Motor neuron (in vitro differentiated cells): ENCODE measurements around the gene OVOL1. TPM values are rescaled to one million over a fixed set of nuclear protein-coding genes. Genes with fewer than 3 reads are reported as not detected.

Source experiments
- ATAC-seq, 8 experiments: fragments of 200-7000 bp; cut with Tn5 transposase; replicated peaks in 6 of 8; 2 replicates each; pipeline ENCODE4 v1.8.0; 2021; ENCODE audit warnings: mild to moderate bottlenecking in 8 of 8, moderate library complexity in 8 of 8
- H3K27ac ChIP-seq, 2 donors: fragments of 250-450 bp; sonication (Bioruptor Pico); 2 replicates each; pipeline ENCODE4 v1.9.0; 2021; ENCODE audit warnings: antibody characterized with exemption in 2 of 2, mild to moderate bottlenecking in 2 of 2, moderate library complexity in 1 of 2
- H3K4me1 ChIP-seq, 2 donors: fragments of 250-450 bp; sonication (Bioruptor Pico); replicated peaks in 1 of 2; 2 replicates each; pipeline ENCODE4 v1.6.1; 2021; ENCODE audit warnings: antibody characterized with exemption in 2 of 2, mild to moderate bottlenecking in 2 of 2, moderate library complexity in 1 of 2
- H3K4me3 ChIP-seq, 5 donors: fragments of 250-450 bp; sonication (Bioruptor Pico); 2 replicates each; pipeline ENCODE4 v1.9.0; 2021; ENCODE audit warnings: antibody characterized with exemption in 5 of 5, mild to moderate bottlenecking in 5 of 5, moderate library complexity in 4 of 5
- WGBS, 10 experiments: fragments of 450-650 bp; shearing (Covaris generic); methylation state at CpG; one replicate each; pipeline ENCODE4 v1.0.0; 2022; 5-methylcytosine and 5-hydroxymethylcytosine counted together
- in situ Hi-C, 9 experiments: fragments of 400-800 bp; cut with MboI; loops; one replicate each; pipeline ENCODE4 v1.15.0; 2021; ENCODE audit warnings: low sequenced_read_pairs in 9 of 9, low pct_unique_long_range_greater_than_20kb in 2 of 9; ENCODE audit not compliant: unreplicated experiment in 9 of 9
- total RNA-seq, 8 experiments: library from RNA; unstranded; fragments of 300-600 nt; gene quantifications; 2 replicates each; pipeline versions ENCODE4 v1.2.3 to v1.2.4, GENCODE V29; 2022

OVOL1 gene
- total RNA-seq, 8 experiments from 2014 or later: 0.05 to 0.85 (median 0.21) TPM; not detected in 3

DNA sequence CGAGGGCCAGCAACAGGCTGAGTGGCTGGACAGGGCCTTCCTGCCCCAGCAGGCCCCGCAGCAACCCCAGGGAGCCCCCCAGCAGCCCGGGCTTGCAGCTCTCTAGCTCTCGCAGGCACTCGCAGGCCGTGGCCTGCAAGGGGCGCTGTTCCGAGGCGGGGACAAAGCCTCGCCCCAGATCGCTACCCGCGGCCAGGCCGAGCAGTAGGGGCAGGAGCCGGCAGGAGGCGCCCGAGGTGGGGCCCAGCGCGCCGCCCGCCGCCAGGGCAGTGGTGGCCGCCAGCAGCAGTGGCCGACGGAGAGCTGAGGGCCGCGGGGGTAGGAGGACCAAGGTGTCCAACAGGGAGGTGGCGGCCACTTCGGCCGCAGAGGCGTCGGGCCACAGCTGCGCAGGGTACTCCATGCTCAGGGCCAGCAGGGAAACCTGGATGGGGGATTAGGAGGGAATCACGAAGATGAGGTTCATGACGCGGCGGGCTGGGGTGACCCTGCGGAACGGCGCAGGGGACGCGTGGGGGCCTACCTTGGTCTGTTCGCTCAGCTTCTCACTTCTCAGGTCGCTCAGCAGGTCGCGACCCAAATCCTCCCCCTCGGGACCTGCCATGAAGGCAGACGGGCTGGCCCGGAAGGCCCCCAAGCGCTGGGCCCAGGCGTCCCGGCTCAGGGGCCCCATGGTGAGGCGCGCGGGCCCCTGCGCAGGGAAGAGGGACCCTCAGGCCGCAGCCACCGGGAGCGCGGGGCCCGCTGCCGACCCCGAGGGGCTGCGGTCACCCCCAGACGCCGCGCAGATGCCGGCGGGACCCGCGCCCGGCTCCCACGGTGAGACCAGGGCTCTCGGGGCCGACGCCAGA, 6.7 kb upstream of the OVOL1 start:
- H3K4me1 ChIP-seq: peaks cover 0 to 2% of the 10 kb centered on the region in 2 donors
- 0 to 14% (median 0%) methylated on average over 2 to 10 of the region's 76 CpGs; no CpG with 5 or more reads in 7 of the 10 experiments for WGBS, 10 experiments
- peak; percentile 49 to 80 (median 64) for ATAC-seq
- in situ Hi-C loops: no loop called here
- H3K4me3 ChIP-seq: peak overlapping the region; percentile 42 to 69 (median 53)
- peak overlapping the region in 1 of 2 donors; percentile 13 for H3K27ac ChIP-seq

DNA sequence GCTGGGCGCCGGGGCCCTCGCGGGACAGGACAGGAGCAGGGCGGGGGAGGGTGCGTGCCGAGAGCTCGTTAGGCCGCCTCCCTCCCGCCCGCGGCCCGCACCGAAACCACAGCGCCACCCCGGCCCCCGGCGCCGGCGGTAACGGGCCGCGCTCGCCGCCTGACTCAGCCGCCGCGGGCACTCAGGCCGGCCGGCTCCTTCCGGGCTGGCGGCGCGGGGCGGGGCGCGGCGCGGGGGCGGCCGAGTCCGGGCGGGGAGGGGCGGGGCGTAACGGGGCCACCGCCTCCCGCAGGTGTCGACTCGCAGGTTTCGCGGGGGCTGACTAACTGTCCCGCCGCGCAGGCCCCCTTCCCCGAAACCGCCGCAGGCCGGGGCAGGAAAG, 6.1 kb upstream of the OVOL1 start, which contains the start of gene AP5B1:
Gene AP5B1 (minus strand): TSS at position 207 of the 382 bp plus-strand sequence. CDS start 385 bp downstream, outside the sequence.
- H3K4me1 ChIP-seq: peaks cover 0 to 2% of the 10 kb centered on the region in 2 donors
- H3K27ac ChIP-seq: peak within 1 kb of the TSS in 1 of 2 donors; percentile 13
- peak; percentile 66 to 79 (median 74) for ATAC-seq
- in situ Hi-C loops: no loop called here
- peak within 1 kb of the TSS; percentile 42 to 69 (median 53) for H3K4me3 ChIP-seq
- WGBS, 10 experiments: no CpG with 5 or more reads among the region's 59 CpGs

DNA sequence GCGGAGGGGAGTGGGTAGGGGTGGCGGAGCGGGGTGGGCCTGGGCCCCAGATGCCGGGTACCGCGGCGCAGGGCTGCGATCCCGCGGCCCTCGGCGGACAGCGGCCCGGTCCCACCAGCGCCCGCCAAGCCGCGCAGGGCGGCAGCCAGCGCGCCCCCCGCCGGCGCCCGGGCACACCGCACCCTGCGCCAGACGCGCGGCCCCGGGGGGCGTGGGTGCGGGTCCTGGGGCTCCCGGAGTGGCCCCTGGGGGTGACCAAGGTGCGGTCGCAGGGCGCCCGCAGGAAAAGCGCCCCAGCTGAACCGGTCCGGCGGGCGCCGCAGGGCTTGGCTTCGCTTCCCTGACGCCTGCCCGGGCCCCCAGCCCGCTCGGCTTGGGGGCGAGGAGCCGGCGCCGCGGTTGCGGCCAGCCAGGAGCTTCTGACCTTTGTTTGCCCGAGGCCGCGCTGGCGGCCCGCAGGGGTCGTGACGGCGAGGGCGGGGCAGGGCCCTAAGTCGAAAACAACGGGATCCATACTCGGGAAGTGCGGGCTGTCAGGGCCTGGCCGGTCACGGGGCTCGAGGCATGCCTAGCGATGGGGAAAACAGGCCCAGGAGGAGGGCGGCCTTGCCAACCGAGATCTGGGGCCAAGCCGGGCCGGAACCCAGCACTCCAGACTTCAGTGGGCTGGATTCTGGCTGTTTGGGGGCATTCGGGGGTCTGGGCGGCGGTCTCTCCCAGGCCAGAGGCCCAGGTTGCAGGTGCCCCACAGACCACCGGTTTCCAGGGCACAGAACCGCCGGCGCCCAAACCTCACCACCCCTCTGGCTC, 5.5 kb upstream of the OVOL1 start:
- peak; percentile 17 to 74 (median 66) for ATAC-seq
- in situ Hi-C loops: no loop called here
- Histone ChIP-seq H3K27ac (no peak overlapping the region), H3K4me3 (peak overlapping the region; percentile 42 to 69 (median 53)), H3K4me1 (peaks cover 0 to 2% of the 10 kb centered on the region in 2 donors)
- 20 to 63% (median 48%) methylated on average over 1 to 5 of the region's 83 CpGs; no CpG with 5 or more reads in 7 of the 10 experiments for WGBS, 10 experiments

DNA sequence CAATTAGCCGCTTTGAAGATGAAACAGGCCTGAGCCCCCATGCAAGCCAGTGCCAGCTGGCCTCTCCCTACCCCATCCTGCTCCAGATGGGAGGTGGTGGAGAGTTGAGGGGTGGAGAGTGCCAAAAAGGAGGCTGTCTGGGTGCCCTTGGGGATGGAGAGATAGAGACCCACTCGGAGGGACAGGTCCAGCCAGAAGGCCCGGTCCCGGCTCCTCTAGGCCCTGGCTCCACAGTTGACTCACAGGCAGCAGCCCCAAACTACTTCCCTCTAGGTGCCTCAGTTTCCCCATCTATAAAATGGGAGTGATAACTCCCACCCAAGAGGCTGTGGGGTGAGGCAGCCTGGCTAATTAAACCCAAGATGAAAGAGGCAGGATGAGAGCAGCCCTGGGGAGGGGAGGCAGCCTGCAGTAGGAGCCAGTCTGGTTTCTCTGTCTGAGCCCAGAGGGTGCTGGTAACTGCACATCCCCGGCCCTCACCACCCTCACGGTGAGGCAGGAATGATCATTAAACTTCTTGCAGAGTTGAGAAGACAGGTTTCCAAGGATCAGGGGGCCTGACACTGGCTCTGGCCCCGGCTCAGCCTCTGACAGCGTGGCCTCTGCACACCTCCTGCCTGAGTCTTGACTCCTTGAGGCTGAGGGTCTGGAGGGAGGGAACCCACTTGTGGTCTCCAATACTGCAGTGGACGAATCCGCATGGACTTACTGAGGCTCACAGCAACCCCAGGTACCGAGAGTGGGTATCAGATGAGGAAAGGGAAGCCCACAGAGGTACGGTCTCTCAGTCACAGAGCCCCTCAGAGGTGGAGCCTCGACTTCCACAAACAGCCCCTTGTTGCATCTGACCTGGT, 4.7 kb upstream of the OVOL1 start:
- WGBS, 10 experiments: 67 to 100% (median 86%) methylated on average over 1 to 3 of the region's 13 CpGs; no CpG with 5 or more reads in 6 of the 10 experiments
- H3K4me3 ChIP-seq: no peak overlapping the region
- H3K4me1 ChIP-seq: peaks cover 2 to 3% of the 10 kb centered on the region in 2 donors
- no peak overlapping the region for H3K27ac ChIP-seq
- ATAC-seq: no peak
- in situ Hi-C loops: no loop called here

DNA sequence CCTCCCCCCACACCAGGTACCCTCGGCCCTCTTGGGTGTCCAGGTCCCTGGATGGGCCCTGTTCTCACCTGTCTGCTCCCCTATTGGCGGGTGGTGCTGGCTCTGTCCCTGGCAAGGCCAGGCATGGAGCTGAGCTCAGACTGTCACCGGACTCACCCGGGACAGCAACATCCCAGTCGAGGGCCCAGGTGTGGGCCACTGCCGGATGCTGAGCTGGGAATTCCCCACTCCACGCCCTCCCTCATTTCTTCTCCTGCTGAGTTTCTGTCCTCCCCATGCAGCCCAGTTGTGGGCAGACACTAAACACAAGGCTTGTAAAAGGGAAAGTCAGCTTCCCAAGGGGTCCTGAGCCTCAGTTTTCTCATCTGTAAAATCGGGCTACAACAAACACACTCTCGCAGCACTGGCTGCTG, 4.0 kb upstream of the OVOL1 start:
- Histone ChIP-seq H3K27ac (no peak overlapping the region), H3K4me1 (peaks cover 5 to 6% of the 10 kb centered on the region in 2 donors), H3K4me3 (no peak overlapping the region)
- WGBS, 10 experiments: 25 to 89% (median 70%) methylated on average over 2 to 5 of the region's 9 CpGs; no CpG with 5 or more reads in 6 of the 10 experiments
- in situ Hi-C loops: no loop called here
- ATAC-seq: no peak

DNA sequence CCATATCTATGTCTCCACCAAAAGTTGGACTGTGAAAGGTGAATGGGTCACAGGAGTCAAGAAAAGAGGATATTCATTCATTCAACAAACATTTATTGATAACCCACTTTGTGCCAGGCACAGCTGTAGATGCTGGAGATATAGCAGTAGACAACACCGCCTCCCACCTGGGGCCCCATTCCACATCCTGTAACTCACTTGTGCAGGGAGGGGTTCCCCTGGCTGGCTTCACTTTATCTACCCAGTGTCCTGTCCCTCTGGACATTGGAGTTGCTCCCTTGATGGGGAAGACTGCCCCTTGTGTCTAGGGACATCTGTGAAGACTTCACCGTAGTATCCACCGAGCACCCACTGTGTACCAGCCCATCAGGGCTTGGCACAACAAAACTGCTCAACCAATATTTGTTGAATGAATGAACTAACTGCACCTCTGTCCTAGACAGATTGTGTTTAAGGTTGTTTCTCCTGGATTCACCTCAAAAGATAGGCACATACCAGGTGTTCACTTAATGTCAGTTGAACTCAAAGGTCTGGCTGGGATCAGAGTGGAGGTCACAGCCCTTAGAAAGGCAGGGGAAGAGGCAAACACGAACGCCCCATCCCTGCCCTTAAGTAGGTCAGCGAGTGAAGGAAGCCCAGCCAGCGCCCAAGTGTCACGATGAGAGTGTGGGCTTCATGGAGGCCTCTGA, 1.4 kb upstream of the OVOL1 start:
- no peak for ATAC-seq
- H3K4me1 ChIP-seq: peaks cover 6% of the 10 kb centered on the region in 2 donors
- in situ Hi-C loops: no loop called here
- 54 to 100% (median 86%) methylated on average over 1 to 5 of the region's 8 CpGs; no CpG with 5 or more reads in 3 of the 10 experiments for WGBS, 10 experiments
- no peak overlapping the region for H3K27ac ChIP-seq
- no peak overlapping the region for H3K4me3 ChIP-seq

DNA sequence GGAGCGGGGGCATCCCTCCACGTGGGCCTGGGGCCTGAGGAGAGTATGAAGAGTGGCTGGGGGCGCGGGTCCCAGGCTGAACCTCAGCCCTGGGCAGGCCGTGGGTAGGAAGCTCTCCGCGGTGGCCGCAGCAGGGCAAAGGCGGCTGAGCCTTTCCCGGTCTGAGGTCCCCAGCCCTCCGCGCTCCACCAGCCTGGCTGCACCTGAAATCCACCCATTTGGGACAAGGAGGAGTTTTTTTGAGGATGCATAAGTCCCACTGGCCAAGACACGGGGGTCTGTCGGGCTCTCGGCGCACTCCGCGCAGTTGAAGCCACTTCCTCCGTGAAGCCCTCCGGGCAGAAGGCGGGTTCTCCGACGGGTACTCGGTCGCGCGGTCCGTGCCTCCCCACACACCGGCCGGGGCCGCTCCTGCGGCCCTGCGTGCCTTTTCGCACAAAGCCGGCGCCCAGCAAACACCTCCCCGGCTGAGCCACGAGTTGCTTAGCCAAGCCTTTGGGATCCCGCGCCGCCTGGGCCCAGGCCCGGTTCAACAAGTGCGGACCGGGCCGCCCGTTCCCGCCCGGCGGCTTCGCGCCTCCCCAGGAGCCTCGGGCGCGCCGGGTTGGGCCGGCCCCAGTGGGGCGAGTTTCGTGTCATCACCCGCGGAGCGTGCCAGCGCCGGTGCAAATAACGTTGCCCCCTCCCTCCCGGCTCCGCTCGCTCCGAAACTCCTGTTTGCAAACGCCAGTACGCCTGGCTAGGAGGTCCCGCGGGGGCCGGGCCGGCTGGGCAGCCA, 666 bp upstream of the OVOL1 start:
- peak in 5 of 8 experiments; percentile 2 to 15 (median 13) for ATAC-seq
- 0 to 69% (median 38%) methylated on average over 1 to 16 of the region's 74 CpGs; no CpG with 5 or more reads in 3 of the 10 experiments for WGBS, 10 experiments
- in situ Hi-C loops: no loop called here
- H3K4me3 ChIP-seq: peak overlapping the region in 3 of 5 donors; percentile 0 to 7 (median 7)
- H3K27ac ChIP-seq: no peak overlapping the region
- peaks cover 6% of the 10 kb centered on the region in 2 donors for H3K4me1 ChIP-seq

DNA sequence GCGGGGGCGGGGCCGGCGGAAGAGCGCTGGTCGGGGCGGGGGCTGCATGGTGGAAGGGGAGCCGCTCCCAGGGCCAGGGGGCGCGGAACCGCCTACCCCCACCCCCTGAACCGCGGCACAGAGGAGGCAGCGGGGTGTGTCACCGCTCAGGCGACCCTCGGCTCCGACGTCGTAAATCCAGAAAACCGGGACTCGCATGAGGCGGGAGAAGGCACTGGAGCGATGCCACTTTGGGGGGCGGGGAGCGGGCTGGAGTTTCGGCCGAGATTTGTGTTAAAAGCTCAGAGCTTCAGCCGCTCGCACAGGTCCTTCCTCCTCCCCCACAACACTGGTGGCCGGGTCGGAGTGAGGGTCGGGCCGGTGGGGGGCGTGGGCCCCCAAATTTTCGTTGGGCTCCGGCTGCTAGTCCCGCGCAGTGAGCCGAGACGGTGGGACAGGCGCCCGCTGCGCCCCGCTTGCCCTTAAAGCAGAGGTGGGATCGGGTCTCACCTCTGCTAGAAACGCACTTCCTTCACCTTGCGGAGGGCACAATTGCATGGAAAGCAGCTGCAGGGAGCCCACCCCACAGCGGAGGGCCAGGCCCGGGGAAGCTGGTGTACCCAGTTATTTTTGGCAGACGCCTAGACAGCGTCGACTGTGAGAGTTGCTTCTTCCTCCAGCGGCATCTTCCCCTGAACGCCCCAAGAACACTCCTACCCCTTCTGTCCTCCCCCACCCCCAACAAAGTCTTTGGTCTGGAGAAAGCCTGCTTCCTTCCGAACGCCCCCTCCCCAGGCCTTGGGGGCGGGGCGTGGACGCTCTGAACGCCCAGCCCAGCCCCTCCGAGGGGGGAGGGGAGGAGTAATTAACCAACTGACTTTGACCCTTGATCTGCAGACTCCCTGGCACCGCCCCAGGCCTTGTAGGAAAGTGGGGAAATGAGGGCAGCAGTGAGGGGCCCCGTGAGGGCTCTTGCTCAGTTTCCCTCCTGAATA, 1.1 kb downstream of the OVOL1 start:
- in situ Hi-C loops: no loop called here
- no peak overlapping the region for H3K4me3 ChIP-seq
- WGBS, 10 experiments: 0 to 5% (median 2%) methylated on average over 2 to 10 of the region's 64 CpGs; no CpG with 5 or more reads in 5 of the 10 experiments
- ATAC-seq: peak in 3 of 8 experiments; percentile 15 to 26 (median 23)
- no peak overlapping the region for H3K27ac ChIP-seq
- peaks cover 4 to 6% of the 10 kb centered on the region in 2 donors for H3K4me1 ChIP-seq

DNA sequence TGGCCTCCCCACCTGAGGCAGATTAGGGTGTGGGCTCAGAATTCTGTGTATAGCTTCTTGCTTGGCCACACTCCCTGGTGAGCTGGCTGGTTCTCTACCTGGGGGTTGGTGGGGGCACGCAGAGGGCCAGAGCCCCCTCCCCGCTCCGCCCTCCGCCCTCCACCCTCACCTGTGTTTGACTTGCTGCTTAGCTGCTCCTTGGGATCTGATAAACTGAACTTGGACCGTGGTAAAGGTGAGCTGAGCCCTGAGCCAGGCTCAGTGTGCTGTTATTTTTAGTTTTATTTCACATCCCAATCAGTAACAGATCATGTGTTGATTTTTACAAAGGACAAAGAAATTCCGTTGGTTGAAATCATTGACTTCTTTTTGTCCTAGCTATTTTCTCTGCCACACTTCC, 2.0 kb downstream of the OVOL1 start:
- in situ Hi-C loops: no loop called here
- H3K27ac ChIP-seq: no peak overlapping the region
- no peak overlapping the region for H3K4me3 ChIP-seq
- 0 to 88% (median 60%) methylated on average over 1 to 4 of the region's 6 CpGs; no CpG with 5 or more reads in 3 of the 10 experiments for WGBS, 10 experiments
- no peak for ATAC-seq
- peaks cover 4 to 6% of the 10 kb centered on the region in 2 donors for H3K4me1 ChIP-seq

DNA sequence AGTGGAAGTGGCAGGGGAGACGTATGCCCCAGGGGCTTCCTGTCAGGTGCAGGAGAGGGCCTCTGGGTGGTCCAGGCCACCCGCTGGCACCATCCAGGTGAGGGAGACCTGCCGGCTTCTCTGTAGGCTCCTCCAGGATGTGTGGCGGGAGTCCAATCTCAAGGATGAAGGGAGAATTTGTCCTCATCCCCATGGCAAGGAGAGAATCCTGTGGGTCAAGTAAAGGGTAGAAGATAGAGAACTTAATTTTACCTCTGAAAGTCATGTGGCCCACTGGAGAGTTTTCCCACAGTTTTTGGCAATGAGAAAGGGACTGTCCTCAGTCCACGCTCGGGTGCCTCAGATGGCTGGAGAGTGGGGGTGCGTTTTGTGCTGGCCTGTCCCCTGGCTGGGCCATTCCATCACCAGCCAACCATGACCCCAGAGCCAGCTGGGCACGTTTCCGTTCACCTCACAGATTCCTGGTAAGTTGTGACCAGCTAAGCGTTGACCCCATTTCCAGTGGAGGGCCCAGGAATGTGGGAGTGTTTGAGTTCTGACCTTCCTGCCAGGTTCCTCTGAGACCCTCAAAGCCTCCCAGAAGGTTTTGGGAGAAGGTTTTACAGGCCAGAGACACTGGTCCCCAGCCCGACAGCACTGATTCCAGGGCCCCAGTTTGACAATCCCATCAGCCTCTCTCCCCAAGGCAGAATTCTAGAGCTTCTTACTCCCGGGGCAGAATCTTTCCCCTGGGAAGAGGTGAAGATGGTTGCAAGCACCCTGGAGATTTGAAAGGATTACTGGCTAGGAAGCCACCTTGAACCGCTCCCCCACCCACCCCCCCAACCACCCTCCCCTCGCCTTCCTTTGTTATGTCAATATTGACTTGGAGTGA, 2.6 kb downstream of the OVOL1 start:
- Histone ChIP-seq H3K4me1 (peaks cover 4 to 6% of the 10 kb centered on the region in 2 donors), H3K27ac (no peak overlapping the region), H3K4me3 (no peak overlapping the region)
- in situ Hi-C loops: no loop called here
- no peak for ATAC-seq
- WGBS, 10 experiments: 75 to 93% (median 88%) methylated on average over 2 to 7 of the region's 14 CpGs; no CpG with 5 or more reads in 4 of the 10 experiments
